ENCODE measurements around the gene IDNK.
"Not testable (repeated sequence)": the region's sequence is repeated elsewhere in the genome, so short reads cannot be mapped to it uniquely, and the experiment has no call there.

The IDNK gene
- total RNA-seq: 2.9 to 6.4 reads per million in 2 donors

GRCh38 chr9:83622939-83623678 is at the start of gene IDNK:
Gene IDNK (plus strand): TSS chr9:83623143. CDS start chr9:83623172, 29 bp downstream.
- peak; percentile 44 for DNase-seq

GRCh38 chr9:83574482-83574881 is 48.5 kb upstream of the IDNK start:
- DNase-seq: no peak

GRCh38 chr9:83582029-83582428 is 40.9 kb upstream of the IDNK start:
- no peak for DNase-seq

- no peak for DNase-seq
Measured at GRCh38 chr9:83583151-83584014, 39.6 kb upstream of the IDNK start.

GRCh38 chr9:83584995-83585394 is 37.9 kb upstream of the IDNK start:
- DNase-seq: no peak

- DNase-seq: no peak
Measured at GRCh38 chr9:83588256-83588655, 34.7 kb upstream of the IDNK start.

- DNase-seq: peak; percentile 23
Measured at GRCh38 chr9:83596899-83597504, 25.9 kb upstream of the IDNK start.

GRCh38 chr9:83598487-83598886 is 24.5 kb upstream of the IDNK start:
- DNase-seq: no peak

- no peak for DNase-seq
Measured at GRCh38 chr9:83599071-83599470, 23.9 kb upstream of the IDNK start.

GRCh38 chr9:83601463-83601862 is 21.5 kb upstream of the IDNK start:
- DNase-seq: no peak

- DNase-seq: not testable (repeated sequence)
Measured at GRCh38 chr9:83607620-83608019, 15.3 kb upstream of the IDNK start.

- DNase-seq: not testable (repeated sequence)
Measured at GRCh38 chr9:83613298-83613697, 9.6 kb upstream of the IDNK start.

- no peak for DNase-seq
Measured at GRCh38 chr9:83617299-83617698, 5.6 kb upstream of the IDNK start.

- peak; percentile 21 for DNase-seq
Measured at GRCh38 chr9:83620841-83621636, 1.9 kb upstream of the IDNK start.

GRCh38 chr9:83622433-83622938 is 457 bp upstream of the IDNK start:
- DNase-seq: no peak

- DNase-seq: no peak
Measured at GRCh38 chr9:83623679-83624076, 735 bp downstream of the IDNK start.

GRCh38 chr9:83625178-83625577 is 2.2 kb downstream of the IDNK start:
- DNase-seq: no peak

- no peak for DNase-seq
Measured at GRCh38 chr9:83628540-83628939, 5.6 kb downstream of the IDNK start.

- DNase-seq: no peak
Measured at GRCh38 chr9:83629433-83630104, 6.6 kb downstream of the IDNK start.

GRCh38 chr9:83630938-83631457 is 8.1 kb downstream of the IDNK start:
- no peak for DNase-seq

- no peak for DNase-seq
Measured at GRCh38 chr9:83633255-83633654, 10.3 kb downstream of the IDNK start.

- no peak for DNase-seq
Measured at GRCh38 chr9:83633676-83634075, 10.7 kb downstream of the IDNK start.

Measured in T-helper 9 cell (primary cell).